Upper lobe of left lung (tissue), 6 donors: ENCODE results near the gene CGREF1. TPM values are rescaled to one million over a fixed set of nuclear protein-coding genes. Genes with fewer than 3 reads are reported as not detected.

ENCODE experiments used
- ATAC-seq, 2 donors: fragments of 200-7000 bp; cut with Tn5 transposase; one replicate each; pipeline ENCODE4 v1.9.1; 2022; ENCODE audit warnings: mild to moderate bottlenecking in 2 of 2, moderate library complexity in 2 of 2; ENCODE audit not compliant: low FRiP score in 2 of 2
- DNase-seq, 2 donors: peaks; one replicate each; pipeline ENCODE4 v3.0.0-alpha.2; 2019 to 2020
- H3K27ac ChIP-seq, 4 donors: fragments of 200-600 bp; sonication (generic); one replicate each; pipeline ENCODE4 v1.5.1; 2016 to 2019
- H3K27me3 ChIP-seq, 4 donors: fragments of 200-600 bp; sonication (generic); one replicate each; pipeline ENCODE4 v1.5.1; 2017 to 2019
- H3K36me3 ChIP-seq, 4 donors: fragments of 200-600 bp; sonication (generic); one replicate each; pipeline ENCODE4 v1.5.1; 2016 to 2019
- H3K4me1 ChIP-seq, 4 donors: fragments of 200-600 bp; sonication (generic); one replicate each; pipeline ENCODE4 v1.5.1; 2018 to 2019
- H3K4me3 ChIP-seq, 4 donors: fragments of 200-600 bp; sonication (generic); one replicate each; pipeline ENCODE4 v1.5.1; 2017 to 2019; ENCODE audit warnings: mild to moderate bottlenecking in 2 of 4, moderate library complexity in 1 of 4
- H3K9me3 ChIP-seq, 4 donors: fragments of 200-600 bp; sonication (generic); one replicate each; pipeline ENCODE4 v1.5.1; 2018 to 2019
- EP300 ChIP-seq, 4 donors: sonication (generic); formaldehyde crosslinking; IDR thresholded peaks; one replicate each; pipeline ENCODE4 v1.5.1; 2017; ENCODE audit warnings: antibody characterized with exemption in 4 of 4, control low read depth in 2 of 4
- POLR2A ChIP-seq, 4 donors: fragments of 450-650 bp; IDR thresholded peaks; one replicate each; pipeline ENCODE4 v1.5.1; 2016 to 2017; ENCODE audit warnings: antibody characterized with exemption in 4 of 4, mild to moderate bottlenecking in 2 of 4
- POLR2AphosphoS5 ChIP-seq, 2 donors: sonication (generic); formaldehyde crosslinking; IDR thresholded peaks; one replicate each; pipeline ENCODE4 v1.5.1; 2017; ENCODE audit warnings: antibody characterized with exemption in 2 of 2
- WGBS, 2 donors: methylation state at CpG; one replicate each; pipeline ENCODE4 v1.1.5; 2017 to 2018; 5-methylcytosine and 5-hydroxymethylcytosine counted together
- total RNA-seq, 6 donors: library from RNA; depleted of rRNA in 4 of 6; stranded (reverse); fragments of >200 nt in 4 of 6; gene quantifications; one replicate each; pipeline versions ENCODE4 v1.1.0 to v1.2.1, GENCODE V29; 2016 to 2021
- TF ChIP-seq, protein P1 (sequence below), 6 experiments: fragments of 450-650 bp in 4 of 6; fragments of 200-600 bp in 2 of 6; sonication (generic) in 2 of 6; IDR thresholded peaks; one replicate each; pipeline ENCODE4 v1.5.1; 2016 to 2019; ENCODE audit warnings: antibody characterized with exemption in 6 of 6
- donor health status: DM: no; HTN: no; CAD: no; lungs with moderate emphysema.
- donor health status: DM: no; HTN: yes; CAD: no; lungs with severe emphysema.

Gene CGREF1
- total RNA-seq, 6 donors from 2014 or later, result 0.79 to 1.2 (median 1.0) TPM; not detected in 3

DNA sequence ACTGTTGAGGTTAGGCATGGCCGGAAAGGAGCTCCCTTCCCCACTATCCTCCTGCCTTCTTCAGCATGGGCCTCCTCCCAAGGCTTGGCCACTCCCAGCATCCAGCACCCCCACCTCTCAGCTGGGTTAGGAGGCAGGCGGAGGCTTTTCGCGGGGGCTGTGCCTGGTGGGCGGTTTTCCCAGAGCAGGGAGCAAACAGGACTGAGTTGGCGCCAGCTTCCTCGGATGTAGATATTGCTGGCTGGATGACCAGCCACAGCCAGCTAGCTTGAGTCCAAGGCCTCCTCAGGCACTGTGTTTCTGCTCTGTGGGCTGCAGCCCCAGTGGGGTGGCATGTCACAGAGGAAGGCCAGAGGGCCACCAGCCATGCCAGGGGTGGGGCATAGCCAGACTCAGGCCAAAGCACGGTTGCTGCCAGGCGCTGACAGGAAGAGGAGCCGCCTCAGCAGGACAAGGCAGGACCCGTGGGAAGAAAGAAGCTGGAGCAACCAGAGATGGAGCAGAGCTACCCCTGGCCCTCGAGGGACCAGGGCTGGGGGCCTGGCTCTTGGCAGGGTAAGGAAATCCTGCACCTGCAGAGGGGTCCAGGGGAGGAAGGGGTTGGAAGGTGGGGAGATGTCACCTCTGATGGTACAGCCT lies 30.0 kb upstream of the CGREF1 start, which contains the start of gene TCF23:
TCF23 (plus strand) TSS at position 204 of the 639 bp plus-strand sequence; CDS start at position 334, 130 bp downstream.
- Histone ChIP-seq H3K9me3 (no peaks in the 10 kb centered on the region), H3K27me3 (no peaks in the 10 kb centered on the region), H3K4me3 (no peak within 1 kb of the TSS), H3K27ac (no peak within 1 kb of the TSS), H3K4me1 (no peaks in the 10 kb centered on the region), H3K36me3 (no peaks in the 10 kb centered on the region)
- WGBS, 2 donors, result 68 to 77% methylated on average over 4 to 12 of the region's 12 CpGs
- TF ChIP-seq POLR2AphosphoS5 (IDR thresholded peaks at IDR 0.05), result no peak
- no peak for TF ChIP-seq EP300 (IDR thresholded peaks at IDR 0.05)
- TF ChIP-seq POLR2A (IDR thresholded peaks at IDR 0.05), result no peak
- TF ChIP-seq, protein P1, sequence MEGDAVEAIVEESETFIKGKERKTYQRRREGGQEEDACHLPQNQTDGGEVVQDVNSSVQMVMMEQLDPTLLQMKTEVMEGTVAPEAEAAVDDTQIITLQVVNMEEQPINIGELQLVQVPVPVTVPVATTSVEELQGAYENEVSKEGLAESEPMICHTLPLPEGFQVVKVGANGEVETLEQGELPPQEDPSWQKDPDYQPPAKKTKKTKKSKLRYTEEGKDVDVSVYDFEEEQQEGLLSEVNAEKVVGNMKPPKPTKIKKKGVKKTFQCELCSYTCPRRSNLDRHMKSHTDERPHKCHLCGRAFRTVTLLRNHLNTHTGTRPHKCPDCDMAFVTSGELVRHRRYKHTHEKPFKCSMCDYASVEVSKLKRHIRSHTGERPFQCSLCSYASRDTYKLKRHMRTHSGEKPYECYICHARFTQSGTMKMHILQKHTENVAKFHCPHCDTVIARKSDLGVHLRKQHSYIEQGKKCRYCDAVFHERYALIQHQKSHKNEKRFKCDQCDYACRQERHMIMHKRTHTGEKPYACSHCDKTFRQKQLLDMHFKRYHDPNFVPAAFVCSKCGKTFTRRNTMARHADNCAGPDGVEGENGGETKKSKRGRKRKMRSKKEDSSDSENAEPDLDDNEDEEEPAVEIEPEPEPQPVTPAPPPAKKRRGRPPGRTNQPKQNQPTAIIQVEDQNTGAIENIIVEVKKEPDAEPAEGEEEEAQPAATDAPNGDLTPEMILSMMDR (IDR thresholded peaks at IDR 0.05), result no peak
- ATAC-seq (peak in 1 of 2 donors; percentile 50), DNase-seq (no peak)

DNA sequence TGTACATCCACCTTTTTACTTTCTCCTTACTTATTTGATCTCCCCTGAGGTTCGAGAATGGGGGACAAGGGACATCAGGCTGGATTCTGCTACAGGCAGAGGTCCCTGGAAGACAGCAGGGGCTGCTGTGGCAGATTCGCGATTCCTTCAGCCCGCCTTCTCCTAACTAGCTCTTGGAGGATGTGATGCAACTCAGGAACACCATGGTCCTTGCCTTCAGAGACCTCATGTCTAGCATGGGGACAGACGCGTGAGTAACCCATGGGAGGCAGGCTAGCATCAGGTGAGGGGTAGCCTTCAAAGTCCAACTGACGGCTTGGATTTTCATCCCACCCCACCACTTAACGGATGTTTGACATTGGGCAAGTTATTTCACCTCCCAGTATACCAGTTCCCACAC lies 29.0 kb upstream of the CGREF1 start:
- Histone ChIP-seq H3K9me3 (no peaks in the 10 kb centered on the region), H3K27ac (no peak overlapping the region), H3K4me3 (no peak overlapping the region), H3K27me3 (no peaks in the 10 kb centered on the region), H3K4me1 (no peaks in the 10 kb centered on the region), H3K36me3 (no peaks in the 10 kb centered on the region)
- ATAC-seq (no peak), DNase-seq (no peak)
- 88 to 94% methylated on average over 8 of the region's 8 CpGs for WGBS, 2 donors
- TF ChIP-seq POLR2A (IDR thresholded peaks at IDR 0.05) (no peak), POLR2AphosphoS5 (IDR thresholded peaks at IDR 0.05) (no peak), EP300 (IDR thresholded peaks at IDR 0.05) (no peak)
- TF ChIP-seq, protein P1 (IDR thresholded peaks at IDR 0.05), result no peak

DNA sequence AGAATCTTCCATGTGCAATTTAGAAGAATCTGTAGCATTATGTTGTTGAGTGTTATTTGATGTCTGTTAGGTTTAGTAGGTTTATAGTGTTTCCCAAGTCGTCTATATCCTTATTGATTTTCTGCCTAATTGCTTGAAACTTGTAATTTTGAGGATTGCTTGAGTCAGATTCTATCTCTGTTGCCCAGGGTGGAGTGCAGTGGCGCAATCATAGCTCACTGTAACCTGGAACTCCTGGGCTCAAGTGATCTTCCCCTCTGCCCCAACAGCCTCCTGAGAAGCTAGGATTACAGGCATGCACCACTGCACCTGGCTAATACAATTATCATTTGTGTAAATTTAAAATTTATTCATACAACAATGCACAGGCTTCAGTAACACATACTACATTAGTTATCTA lies 26.8 kb upstream of the CGREF1 start:
- DNase-seq (no peak), ATAC-seq (no peak)
- H3K27ac ChIP-seq, result no peak overlapping the region
- no peaks in the 10 kb centered on the region for H3K36me3 ChIP-seq
- no peak for TF ChIP-seq EP300 (IDR thresholded peaks at IDR 0.05)
- TF ChIP-seq, protein P1 (IDR thresholded peaks at IDR 0.05), result no peak
- TF ChIP-seq POLR2AphosphoS5 (IDR thresholded peaks at IDR 0.05), result no peak
- TF ChIP-seq POLR2A (IDR thresholded peaks at IDR 0.05), result no peak
- WGBS, 2 donors, result 79 to 86% methylated on average over 2 of the region's 2 CpGs
- no peaks in the 10 kb centered on the region for H3K9me3 ChIP-seq
- no peaks in the 10 kb centered on the region for H3K27me3 ChIP-seq
- H3K4me3 ChIP-seq, result no peak overlapping the region
- no peaks in the 10 kb centered on the region for H3K4me1 ChIP-seq

- H3K9me3 ChIP-seq, result no peaks in the 10 kb centered on the region
- TF ChIP-seq POLR2AphosphoS5 (IDR thresholded peaks at IDR 0.05), result no peak
- TF ChIP-seq, protein P1 (IDR thresholded peaks at IDR 0.05), result no peak
- no peak for TF ChIP-seq POLR2A (IDR thresholded peaks at IDR 0.05)
- TF ChIP-seq EP300 (IDR thresholded peaks at IDR 0.05), result no peak
- H3K27ac ChIP-seq, result no peak overlapping the region
- H3K4me1 ChIP-seq, result no peaks in the 10 kb centered on the region
- ATAC-seq (no peak), DNase-seq (no peak)
- no peaks in the 10 kb centered on the region for H3K36me3 ChIP-seq
- H3K4me3 ChIP-seq, result no peak overlapping the region
- WGBS, 2 donors, result 69 to 80% methylated on average over 1 of the region's 1 CpG
- no peaks in the 10 kb centered on the region for H3K27me3 ChIP-seq
Observed at GRCh38 chr2:27143285-27143684, 24.4 kb upstream of the CGREF1 start.

GRCh38 chr2:27139310-27139709 lies 20.4 kb upstream of the CGREF1 start, which contains the start of gene PRR30:
Gene PRR30, minus strand, starts transcription at chr2:27139410. Its CDS starts 1,081 bp downstream, at chr2:27138329.
- no peak for TF ChIP-seq POLR2A (IDR thresholded peaks at IDR 0.05)
- TF ChIP-seq, protein P1 (IDR thresholded peaks at IDR 0.05), result no peak
- WGBS, 2 donors, result 58 to 79% methylated on average over 2 to 4 of the region's 4 CpGs

More at GRCh38 chr2:27139310-27139709, 20.4 kb upstream of the CGREF1 start, which contains the start of gene PRR30:
- DNase-seq (no peak), ATAC-seq (no peak)
- no peak within 1 kb of the TSS for H3K4me3 ChIP-seq
- H3K27ac ChIP-seq, result no peak within 1 kb of the TSS
- H3K4me1 ChIP-seq, result no peaks in the 10 kb centered on the region
- no peaks in the 10 kb centered on the region for H3K9me3 ChIP-seq
- H3K36me3 ChIP-seq, result no peaks in the 10 kb centered on the region
- H3K27me3 ChIP-seq, result no peaks in the 10 kb centered on the region
